ENCODE measurements around the gene TGFBRAP1. TPM values are rescaled to one million over a fixed set of nuclear protein-coding genes. Genes with fewer than 3 reads are reported as not detected.

The TGFBRAP1 gene
- total RNA-seq, 4 donors from 2014 or later: 21.0 to 38.7 (median 24.2) TPM

DNA sequence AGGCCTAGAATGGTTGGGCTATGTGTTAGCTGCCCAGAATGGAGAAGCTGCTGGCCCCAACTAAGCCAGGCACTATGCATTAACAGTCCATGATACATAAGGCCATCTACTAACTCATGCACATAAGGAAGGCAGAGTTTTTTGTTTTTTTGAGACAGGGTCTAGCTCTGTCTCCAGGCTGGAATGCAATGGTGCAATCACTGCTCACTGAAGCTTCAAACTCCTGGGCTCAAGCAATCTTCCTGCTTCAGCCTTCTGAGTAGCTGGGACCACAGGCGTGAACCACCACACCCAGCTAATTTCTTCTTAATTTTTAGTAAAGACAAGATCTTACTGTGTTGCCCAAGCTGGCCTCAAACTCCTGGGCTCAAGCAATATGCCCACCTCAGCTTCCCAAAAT, 50.4 kb downstream of the TGFBRAP1 start:
- Histone ChIP-seq H3K27ac (no peak overlapping the region), H3K27me3 (no peaks in the 10 kb centered on the region), H3K36me3 (no peaks in the 10 kb centered on the region), H3K4me3 (no peak overlapping the region), H3K4me1 (no peaks in the 10 kb centered on the region), H3K9me3 (no peaks in the 10 kb centered on the region)
- TF ChIP-seq POLR2A (IDR thresholded peaks at IDR 0.05): no peak
- TF ChIP-seq, protein P1, sequence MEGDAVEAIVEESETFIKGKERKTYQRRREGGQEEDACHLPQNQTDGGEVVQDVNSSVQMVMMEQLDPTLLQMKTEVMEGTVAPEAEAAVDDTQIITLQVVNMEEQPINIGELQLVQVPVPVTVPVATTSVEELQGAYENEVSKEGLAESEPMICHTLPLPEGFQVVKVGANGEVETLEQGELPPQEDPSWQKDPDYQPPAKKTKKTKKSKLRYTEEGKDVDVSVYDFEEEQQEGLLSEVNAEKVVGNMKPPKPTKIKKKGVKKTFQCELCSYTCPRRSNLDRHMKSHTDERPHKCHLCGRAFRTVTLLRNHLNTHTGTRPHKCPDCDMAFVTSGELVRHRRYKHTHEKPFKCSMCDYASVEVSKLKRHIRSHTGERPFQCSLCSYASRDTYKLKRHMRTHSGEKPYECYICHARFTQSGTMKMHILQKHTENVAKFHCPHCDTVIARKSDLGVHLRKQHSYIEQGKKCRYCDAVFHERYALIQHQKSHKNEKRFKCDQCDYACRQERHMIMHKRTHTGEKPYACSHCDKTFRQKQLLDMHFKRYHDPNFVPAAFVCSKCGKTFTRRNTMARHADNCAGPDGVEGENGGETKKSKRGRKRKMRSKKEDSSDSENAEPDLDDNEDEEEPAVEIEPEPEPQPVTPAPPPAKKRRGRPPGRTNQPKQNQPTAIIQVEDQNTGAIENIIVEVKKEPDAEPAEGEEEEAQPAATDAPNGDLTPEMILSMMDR (IDR thresholded peaks at IDR 0.05): no peak
- no peak for DNase-seq
- intact Hi-C loops (cut with DNase I; ENCODE audit: low total_unique reads): no loop called here

DNA sequence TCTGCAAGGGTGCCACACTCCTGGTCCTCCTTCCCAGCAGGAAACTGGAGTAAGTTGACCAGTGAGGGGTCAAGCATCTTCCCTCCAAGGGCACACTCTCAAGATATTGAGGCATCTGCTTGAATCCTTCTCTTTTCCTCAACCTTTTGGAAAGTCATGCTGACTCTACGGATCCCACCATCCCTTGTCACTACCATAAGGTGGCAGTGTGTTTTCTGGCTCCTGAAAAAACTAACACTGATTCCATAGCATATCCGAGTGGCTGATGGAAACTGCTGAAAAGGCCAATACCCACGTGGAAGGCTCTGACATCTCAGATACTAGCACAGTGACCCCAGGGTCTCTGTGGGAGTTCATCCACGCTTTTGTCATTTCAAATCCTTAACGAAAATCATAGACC, 50.9 kb downstream of the TGFBRAP1 start:
- Histone ChIP-seq H3K9me3 (no peaks in the 10 kb centered on the region), H3K4me1 (no peaks in the 10 kb centered on the region), H3K27ac (no peak overlapping the region), H3K36me3 (no peaks in the 10 kb centered on the region), H3K4me3 (no peak overlapping the region), H3K27me3 (no peaks in the 10 kb centered on the region)
- no peak for TF ChIP-seq POLR2A (IDR thresholded peaks at IDR 0.05)
- TF ChIP-seq, protein P1 (IDR thresholded peaks at IDR 0.05): no peak
- intact Hi-C loops (cut with DNase I; ENCODE audit: low total_unique reads): no loop called here
- no peak for DNase-seq

DNA sequence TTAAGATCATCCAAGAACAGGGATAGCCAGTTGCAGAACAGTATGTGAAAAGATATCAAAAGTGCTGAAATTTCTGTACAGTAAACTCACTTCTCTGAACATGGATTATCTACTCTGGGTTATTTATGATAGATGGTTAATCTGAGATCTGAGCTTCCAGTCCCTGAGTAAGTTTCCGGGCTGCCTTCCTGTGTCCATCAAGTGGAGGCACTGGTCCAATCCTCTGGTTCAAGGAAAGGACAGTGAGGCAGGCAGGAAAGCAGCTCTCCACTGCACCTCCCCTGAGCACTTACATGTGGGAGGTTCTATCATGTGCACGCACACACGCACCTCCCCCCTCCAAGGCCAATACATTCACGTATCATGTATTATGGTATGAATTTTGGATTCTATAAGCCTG, 55.5 kb downstream of the TGFBRAP1 start:
- no peak for TF ChIP-seq POLR2A (IDR thresholded peaks at IDR 0.05)
- TF ChIP-seq, protein P1 (IDR thresholded peaks at IDR 0.05): no peak
- no peak overlapping the region for H3K4me3 ChIP-seq
- H3K9me3 ChIP-seq: no peaks in the 10 kb centered on the region
- no peaks in the 10 kb centered on the region for H3K4me1 ChIP-seq
- H3K36me3 ChIP-seq: no peaks in the 10 kb centered on the region
- intact Hi-C loops (cut with DNase I; ENCODE audit: low total_unique reads): no loop called here
- H3K27ac ChIP-seq: no peak overlapping the region
- no peak for DNase-seq
- no peaks in the 10 kb centered on the region for H3K27me3 ChIP-seq

DNA sequence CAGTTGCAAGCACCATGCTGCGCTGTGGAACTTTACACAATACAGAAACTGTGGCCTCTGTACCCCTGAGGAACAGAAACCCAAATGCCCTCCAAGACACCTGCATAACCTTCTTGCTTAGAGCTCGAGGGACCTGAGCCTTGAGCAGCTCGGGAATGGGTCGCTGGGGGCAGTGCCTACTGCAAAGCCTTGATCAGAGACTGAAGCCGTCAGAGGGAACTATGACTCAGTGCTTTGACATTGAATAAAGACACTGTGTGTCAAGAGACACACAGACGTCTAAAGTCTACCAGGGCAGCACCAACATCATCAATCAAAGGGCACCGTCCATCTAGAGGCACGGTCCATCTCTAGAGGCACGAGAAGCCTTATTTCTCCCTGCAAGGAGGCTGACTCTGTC, 57.4 kb downstream of the TGFBRAP1 start:
- Histone ChIP-seq H3K4me1 (no peaks in the 10 kb centered on the region), H3K27me3 (no peaks in the 10 kb centered on the region), H3K27ac (no peak overlapping the region), H3K4me3 (no peak overlapping the region), H3K9me3 (no peaks in the 10 kb centered on the region), H3K36me3 (no peaks in the 10 kb centered on the region)
- DNase-seq: no peak
- TF ChIP-seq, protein P1 (IDR thresholded peaks at IDR 0.05): no peak
- no peak for TF ChIP-seq POLR2A (IDR thresholded peaks at IDR 0.05)
- intact Hi-C loops (cut with DNase I; ENCODE audit: low total_unique reads): no loop called here

DNA sequence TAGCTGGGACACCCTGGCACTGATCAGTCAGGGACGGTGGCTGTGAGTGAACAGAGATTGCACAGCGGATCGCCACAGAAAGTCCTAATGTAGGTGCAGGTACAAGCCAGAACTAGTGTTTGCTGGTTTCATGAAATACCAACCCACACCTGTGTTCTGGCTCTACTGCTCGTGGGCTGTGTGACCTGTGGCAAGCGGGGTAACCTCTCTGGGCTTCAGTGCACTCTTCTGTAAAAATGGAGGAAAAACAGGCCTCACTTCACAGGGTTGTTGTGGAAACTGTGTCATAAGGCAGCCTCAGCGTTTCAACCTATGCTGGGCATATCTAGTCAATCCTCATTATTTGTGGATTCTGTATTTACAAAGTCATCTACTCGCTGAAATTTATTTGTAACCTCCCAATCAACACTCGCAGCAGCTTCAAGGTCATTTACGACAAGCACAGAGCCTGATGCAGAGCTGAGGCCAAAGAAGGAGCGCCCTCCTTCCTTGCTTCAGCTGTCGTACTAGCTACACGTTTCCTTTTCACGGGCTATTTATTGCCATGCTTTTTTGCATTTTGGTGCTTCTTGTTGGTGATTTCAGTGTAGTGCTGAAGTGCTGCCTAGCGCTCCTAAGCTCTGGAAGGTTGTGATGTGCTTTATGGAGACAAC, 58.0 kb downstream of the TGFBRAP1 start:
- intact Hi-C loops (cut with DNase I; ENCODE audit: low total_unique reads): no loop called here
- Histone ChIP-seq H3K9me3 (no peaks in the 10 kb centered on the region), H3K27ac (no peak overlapping the region), H3K4me1 (no peaks in the 10 kb centered on the region), H3K4me3 (no peak overlapping the region), H3K27me3 (no peaks in the 10 kb centered on the region), H3K36me3 (no peaks in the 10 kb centered on the region)
- no peak for DNase-seq
- no peak for TF ChIP-seq POLR2A (IDR thresholded peaks at IDR 0.05)
- TF ChIP-seq, protein P1 (IDR thresholded peaks at IDR 0.05): no peak

Measured in uterus (tissue), 4 donors.